PFSK-1 (cell line): ENCODE measurements around the gene RIPK1.

Source experiments
- POLR2AphosphoS5 ChIP-seq: IDR thresholded peaks from 2 replicates; pipeline ENCODE4 v1.6.1; 2012; ENCODE audit warnings: low read depth, mild to moderate bottlenecking, control low read depth, low read length, moderate library complexity
- REST ChIP-seq, 2 experiments: IDR thresholded peaks; 2 replicates each; pipeline versions ENCODE4 v1.6.1 to v1.8.0; 2011 to 2012; ENCODE audit warnings: low read depth in 2 of 2, low read length in 2 of 2, control low read depth in 1 of 2, inconsistent platforms in 1 of 2, mild to moderate bottlenecking in 1 of 2, moderate library complexity in 1 of 2; ENCODE audit not compliant: insufficient read depth in 1 of 2
- SIN3A ChIP-seq: IDR thresholded peaks from 2 replicates; pipeline ENCODE4 v1.6.1; 2012; ENCODE audit warnings: mild to moderate bottlenecking, low read length, moderate library complexity, borderline replicate concordance; ENCODE audit not compliant: insufficient read depth
- TAF1 ChIP-seq: IDR thresholded peaks from 2 replicates; pipeline ENCODE4 v1.6.1; 2012; ENCODE audit warnings: low read length, control low read depth, borderline replicate concordance; ENCODE audit not compliant: insufficient read depth

- TF ChIP-seq REST (IDR thresholded peaks at IDR 0.05; ENCODE audit: insufficient read depth in 1 of 2, low read depth in 2 of 2, low read length in 2 of 2) (no peak), TAF1 (no peak), POLR2AphosphoS5 (no peak), SIN3A (no peak)
Observed at GRCh38 chr6:3079682-3080081, 11.4 kb downstream of the RIPK1 start.
